ENCODE measurements around the gene VPS35L. TPM values are rescaled to one million over a fixed set of nuclear protein-coding genes. Genes with fewer than 3 reads are reported as not detected.
A peak's percentile ranks its signal among the peaks of the same experiment; 100 is the strongest.

Gene VPS35L
- total and polyA plus RNA-seq, 2 of the 13 experiments (the other 11 are each of a cell fraction or from before 2014, with no cell fraction given): 1.4 to 1.6 TPM

GRCh38 chr16:19717741-19718623 is 162.5 kb downstream of the VPS35L start, which contains the start of the genes IQCK and KNOP1 (continued):
- TF ChIP-seq ZBTB40 (IDR thresholded peaks at IDR 0.05) (peak; percentile 94), ZBTB40 (CRISPR knock-in tag; IDR thresholded peaks at IDR 0.05) (peak; percentile 77), ZNF333 (CRISPR knock-in tag; IDR thresholded peaks at IDR 0.05; ENCODE audit: borderline replicate concordance) (peak; percentile 83; the same call in 1 of the 2 replicates), ZNF607 (CRISPR knock-in tag; IDR thresholded peaks at IDR 0.05; ENCODE audit: borderline replicate concordance) (peak; percentile 93), FOXP1 (IDR thresholded peaks at IDR 0.05) (no peak), FOXP1 (CRISPR knock-in tag; IDR thresholded peaks at IDR 0.05) (0 out of 2 replicates have a peak, but pooled peaks have one; percentile 3), TCF12 (IDR thresholded peaks at IDR 0.05) (no peak), TCF12 (CRISPR knock-in tag; IDR thresholded peaks at IDR 0.05) (peak; percentile 86), BORCS8-MEF2B (CRISPR knock-in tag; IDR thresholded peaks at IDR 0.05) (peak; percentile 96; the same call in 1 of the 2 replicates), KDM2A (CRISPR knock-in tag; IDR thresholded peaks at IDR 0.05; ENCODE audit: borderline replicate concordance, low read depth) (peak; percentile 95), ELF4 (CRISPR knock-in tag; IDR thresholded peaks at IDR 0.05; ENCODE audit: borderline replicate concordance) (peak; percentile 88; the same call in 1 of the 2 replicates), ZNF761 (CRISPR knock-in tag; conservative IDR thresholded peaks at IDR 0.05) (peak; percentile 98), ZNF800 (CRISPR knock-in tag; IDR thresholded peaks at IDR 0.05) (0 out of 2 replicates have a peak, but pooled peaks have one; percentile 74), ZNF580 (CRISPR knock-in tag; IDR thresholded peaks at IDR 0.05; ENCODE audit: borderline replicate concordance, low read depth) (peak; percentile 96), SRSF4 (IDR thresholded peaks at IDR 0.05; ENCODE audit: low read depth, low read length, poor library complexity, severe bottlenecking) (no peak), ZNF121 (CRISPR knock-in tag; IDR thresholded peaks at IDR 0.05) (no peak; the same call in 1 of the 2 replicates), FOSL1 (CRISPR knock-in tag; IDR thresholded peaks at IDR 0.05; ENCODE audit: borderline replicate concordance) (no peak)

Data from HepG2 (cell line).